Heart left ventricle (tissue), 16 donors: ENCODE measurements around the gene FAM131C. TPM values are rescaled to one million over a fixed set of nuclear protein-coding genes. Genes with fewer than 3 reads are reported as not detected.
A peak's percentile ranks its signal among the peaks of the same experiment; 100 is the strongest.

Experiments used
- ATAC-seq, 4 donors: fragments of 200-7000 bp; cut with Tn5 transposase; one replicate each; pipeline ENCODE4 v1.9.1; 2020 to 2022; ENCODE audit warnings: moderate library complexity in 4 of 4, mild to moderate bottlenecking in 3 of 4, moderate number of reproducible peaks in 1 of 4
- DNase-seq, 5 donors: peaks; one replicate each; pipeline ENCODE4 v3.0.0-alpha.2; 2020
- H3K27ac ChIP-seq, 12 donors: fragments of 200-600 bp; sonication (generic) in 4 of 12; one replicate each; pipeline versions ENCODE4 v1.5.0 to v1.8.0; 2016 to 2022; ENCODE audit warnings: mild to moderate bottlenecking in 2 of 12
- H3K27me3 ChIP-seq, 9 donors: fragments of 200-600 bp; sonication (generic) in 2 of 9; one replicate each; pipeline versions ENCODE4 v1.5.1 to v1.8.0; 2016 to 2022; ENCODE audit warnings: mild to moderate bottlenecking in 3 of 9
- H3K36me3 ChIP-seq, 9 donors: fragments of 200-600 bp; sonication (generic) in 2 of 9; one replicate each; pipeline versions ENCODE4 v1.5.0 to v1.8.0; 2018 to 2022; ENCODE audit warnings: mild to moderate bottlenecking in 2 of 9
- H3K4me1 ChIP-seq, 12 donors: fragments of 200-600 bp; sonication (generic) in 4 of 12; one replicate each; pipeline versions ENCODE4 v1.5.0 to v1.8.0; 2016 to 2022; ENCODE audit warnings: mild to moderate bottlenecking in 3 of 12
- H3K4me3 ChIP-seq, 12 donors: fragments of 200-600 bp; sonication (generic) in 4 of 12; one replicate each; pipeline versions ENCODE4 v1.5.0 to v1.8.0; 2017 to 2022; ENCODE audit warnings: mild to moderate bottlenecking in 9 of 12, moderate library complexity in 4 of 12
- H3K9me3 ChIP-seq, 12 donors: fragments of 200-600 bp; sonication (generic) in 4 of 12; one replicate each; pipeline versions ENCODE4 v1.5.0 to v1.8.0; 2016 to 2022; ENCODE audit warnings: mild to moderate bottlenecking in 1 of 12
- CTCF ChIP-seq, 12 donors: fragments of 200-600 bp; sonication (generic) in 4 of 12; IDR thresholded peaks; one replicate each; pipeline versions ENCODE4 v1.5.0 to v1.8.0; 2018 to 2022; ENCODE audit warnings: antibody characterized with exemption in 12 of 12, mild to moderate bottlenecking in 5 of 12
- POLR2A ChIP-seq, 2 donors: fragments of 450-650 bp; IDR thresholded peaks; one replicate each; pipeline ENCODE4 v1.6.1; 2017; ENCODE audit warnings: antibody characterized with exemption in 2 of 2, mild to moderate bottlenecking in 2 of 2, moderate library complexity in 2 of 2
- WGBS, 4 donors: extraction: QIAGEN DNeasy Blood & Tissue Kit in 2 of 4; methylation state at CpG; one replicate each; pipeline versions ENCODE4 v1.1.5 to v1.1.7; 2013 to 2018; 5-methylcytosine and 5-hydroxymethylcytosine counted together
- intact Hi-C, 10 donors: fragments of 100-400 bp; cut with DNase I; formaldehyde crosslinking; loops; one replicate each; pipeline versions ENCODE4 v1.11.1 to v1.14.2; 2022
- polyA plus RNA-seq, 2 donors: library from polyadenylated mRNA; stranded (reverse); fragments of 200-250 nt; gene quantifications; one replicate each; pipeline ENCODE4 v1.2.3, GENCODE V29; 2013
- total RNA-seq, 9 donors: library from RNA; depleted of rRNA in 2 of 9; stranded (reverse); fragments of >200 nt in 2 of 9; fragmentation: NEBNext Ultra II Directional in 3 of 9; extraction: Animal tissue kit (Norgen Biotek cat#: 25700) in 3 of 9; gene quantifications; one replicate each; pipeline versions ENCODE4 v1.1.0 to v1.2.4, GENCODE V29; 2016 to 2023
- donor health status: ischemic (EF 13 %, LVEDD 7.1; RV severe dilation, severe dysfunction).
- donor health status: healthy with polysubstance abuse.
- donor health status: DM: no; HTN: yes; CAD: no.
- donor health status: DM: no; HTN: no; CAD: no.
- donor health status: ischemic (EF 25% LVEDD 6.9; RV normal size, moderate dysfunction).
- donor health status: ischemic (EF 25% LVEDD 5.7; RV mildly dilated, moderate dysfunction).
- donor health status: healthy.
- donor health status: DM: yes; HTN: yes; CAD: no.
- donor health status: ischemic (EF 35%, LVEDD 5.7; RV mildly dilated, moderate dysfunction).
- donor health status: nonischemic (EF 11% LVEDD 7.7; RV severe dilation, severe dysfunction).
- donor health status: DM: yes; HTN: yes; CAD: no.
- donor health status: PGD.
- donor health status: ischemic (EF 29% LVEDD 5.4; RV normal size, mild dysfunction).
- donor health status: nonischemic (EF 23%, LVEDD 6.1; RV moderate dilation, normal function).

The FAM131C gene
- total and polyA plus RNA-seq, 11 donors: 1.1 to 17.8 (median 3.4) TPM

GRCh38 chr1:16116002-16116401 lies 42.6 kb upstream of the FAM131C start:
- Histone ChIP-seq H3K36me3 (no peaks in the 10 kb centered on the region), H3K4me3 (no peak overlapping the region), H3K27ac (no peak overlapping the region), H3K27me3 (no peaks in the 10 kb centered on the region), H3K9me3 (no peaks in the 10 kb centered on the region), H3K4me1 (peaks cover 0 to 22% (median 12%) of the 10 kb centered on the region in 12 donors)
- TF ChIP-seq POLR2A (IDR thresholded peaks at IDR 0.05) (no peak), CTCF (IDR thresholded peaks at IDR 0.05) (no peak)
- DNase-seq (peak in 2 of 5 donors; percentile 18 to 29), ATAC-seq (no peak)
- intact Hi-C loops: no loop called here
- 84 to 90% (median 88%) methylated on average over 14 to 16 of the region's 16 CpGs for WGBS, 4 donors

- Histone ChIP-seq H3K4me1 (peaks cover 0 to 24% (median 12%) of the 10 kb centered on the region in 12 donors), H3K4me3 (no peak overlapping the region), H3K36me3 (no peaks in the 10 kb centered on the region), H3K27ac (no peak overlapping the region), H3K27me3 (no peaks in the 10 kb centered on the region), H3K9me3 (no peaks in the 10 kb centered on the region)
- TF ChIP-seq CTCF (IDR thresholded peaks at IDR 0.05) (no peak), POLR2A (IDR thresholded peaks at IDR 0.05) (no peak)
- ATAC-seq (no peak), DNase-seq (peak in 2 of 5 donors; percentile 13 to 30)
- WGBS, 4 donors: 66 to 85% (median 80%) methylated on average over 5 to 6 of the region's 6 CpGs
- intact Hi-C loops: no loop called here
Measured at GRCh38 chr1:16115468-16115983, 42.1 kb upstream of the FAM131C start.

GRCh38 chr1:16114527-16115467 lies 41.3 kb upstream of the FAM131C start:
- no peak overlapping the region for H3K4me3 ChIP-seq
- no peaks in the 10 kb centered on the region for H3K36me3 ChIP-seq
- 85 to 87% (median 86%) methylated on average over 23 of the region's 23 CpGs for whole genome bisulfite sequencing, 4 donors
- no peak for ATAC-seq
- H3K4me1 ChIP-seq: peaks cover 0 to 24% (median 12%) of the 10 kb centered on the region in 12 donors
- H3K27me3 ChIP-seq: no peaks in the 10 kb centered on the region
- TF ChIP-seq POLR2A (IDR thresholded peaks at IDR 0.05) (no peak), CTCF (IDR thresholded peaks at IDR 0.05) (no peak)
- no peaks in the 10 kb centered on the region for H3K9me3 ChIP-seq
- no peak overlapping the region for H3K27ac ChIP-seq
- intact Hi-C loops: no loop called here
- peak in 2 of 5 donors; percentile 7 to 55 for DNase-seq
